T47D (cell line): ENCODE data around the gene CXCL12.

Source experiments
- DNase-seq, 2 experiments: peaks; one replicate each; pipeline versions ENCODE4 v3.0.0 to v3.0.0-alpha.2; 2011 to 2012; ENCODE audit warnings: low read depth in 1 of 2, low spot score in 1 of 2
- JUND ChIP-seq: IDR thresholded peaks from 2 replicates; pipeline ENCODE4 v1.6.1; 2012; ENCODE audit warnings: low read depth
- in situ Hi-C: cut with HindIII; loops from 2 replicates; pipeline ENCODE4 v1.10.0; 2016; ENCODE audit warnings: low sequenced_read_pairs, low pct_unique_long_range_greater_than_20kb

The CXCL12 gene

GRCh38 chr10:44343843-44344242 is 41.1 kb downstream of the CXCL12 start:
- in situ Hi-C loops: no loop called here
- TF ChIP-seq JUND: no peak
- peak; percentile 20 to 59 for DNase-seq

GRCh38 chr10:44341886-44342285 is 43.0 kb downstream of the CXCL12 start:
- in situ Hi-C loops: no loop called here
- TF ChIP-seq JUND: no peak
- no peak for DNase-seq

GRCh38 chr10:44340557-44340956 is 44.3 kb downstream of the CXCL12 start:
- no peak for TF ChIP-seq JUND
- in situ Hi-C loops: no loop called here
- DNase-seq: no peak

GRCh38 chr10:44339218-44339617 is 45.7 kb downstream of the CXCL12 start:
- peak; percentile 18 to 90 for DNase-seq
- no peak for TF ChIP-seq JUND
- in situ Hi-C loops: no loop called here

GRCh38 chr10:44337081-44337480 is 47.8 kb downstream of the CXCL12 start:
- no peak for TF ChIP-seq JUND
- in situ Hi-C loops: no loop called here
- no peak for DNase-seq

GRCh38 chr10:44335330-44336021 is 49.4 kb downstream of the CXCL12 start:
- no peak for DNase-seq
- no peak for TF ChIP-seq JUND
- in situ Hi-C loops: no loop called here

GRCh38 chr10:44334621-44335184 is 50.2 kb downstream of the CXCL12 start:
- DNase-seq: no peak
- no peak for TF ChIP-seq JUND
- in situ Hi-C loops: no loop called here

GRCh38 chr10:44334091-44334490 is 50.8 kb downstream of the CXCL12 start:
- TF ChIP-seq JUND: no peak
- DNase-seq: no peak
- in situ Hi-C loops: no loop called here

- TF ChIP-seq JUND: no peak
Measured at GRCh38 chr10:44333511-44333910, 51.4 kb downstream of the CXCL12 start.

GRCh38 chr10:44332465-44332864 is 52.4 kb downstream of the CXCL12 start:
- no peak for DNase-seq
- TF ChIP-seq JUND: no peak

More at GRCh38 chr10:44333511-44333910, 51.4 kb downstream of the CXCL12 start:
- in situ Hi-C loops: no loop called here
- no peak for DNase-seq

GRCh38 chr10:44330431-44330830 is 54.5 kb downstream of the CXCL12 start:
- DNase-seq: no peak
- in situ Hi-C loops: no loop called here
- TF ChIP-seq JUND: no peak

More at GRCh38 chr10:44332465-44332864, 52.4 kb downstream of the CXCL12 start:
- in situ Hi-C loops: no loop called here

- no peak for TF ChIP-seq JUND
- in situ Hi-C loops: no loop called here
- DNase-seq: no peak
Measured at GRCh38 chr10:44327461-44327860, 57.4 kb downstream of the CXCL12 start.
